Amniotic epithelial cell (primary cell): Measurements from ENCODE around the gene PTCD2.
"Not testable (repeated sequence)": the region's sequence is repeated elsewhere in the genome, so short reads cannot be mapped to it uniquely, and the experiment has no call there.

Source experiments
- DNase-seq: peaks from one replicate; pipeline ENCODE4 v3.0.0-alpha.2; 2010; ENCODE audit warnings: low read depth

PTCD2 gene

GRCh38 chr5:72296256-72296655, 23.9 kb upstream of the PTCD2 start:
- no peak for DNase-seq

GRCh38 chr5:72298136-72298535, 22.0 kb upstream of the PTCD2 start:
- DNase-seq, result peak; percentile 55

DNA sequence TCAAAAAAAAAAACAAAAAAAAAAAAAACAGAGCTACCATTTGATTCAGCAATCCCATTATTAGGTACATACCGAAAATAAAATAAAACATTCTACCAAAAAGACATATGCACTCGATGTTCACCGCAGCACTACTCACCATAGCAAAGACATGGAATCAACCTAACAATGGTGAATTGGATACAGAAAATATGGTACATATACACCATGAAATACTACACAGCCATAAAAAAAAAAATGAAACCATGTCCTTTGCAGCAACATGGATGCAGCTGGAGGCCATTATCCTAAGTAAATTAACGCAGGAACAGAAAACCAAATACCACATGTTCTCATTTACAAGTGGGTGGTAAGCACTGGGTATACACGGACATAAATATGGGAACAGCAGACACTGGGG, 21.5 kb upstream of the PTCD2 start:
- no peak for DNase-seq

DNA sequence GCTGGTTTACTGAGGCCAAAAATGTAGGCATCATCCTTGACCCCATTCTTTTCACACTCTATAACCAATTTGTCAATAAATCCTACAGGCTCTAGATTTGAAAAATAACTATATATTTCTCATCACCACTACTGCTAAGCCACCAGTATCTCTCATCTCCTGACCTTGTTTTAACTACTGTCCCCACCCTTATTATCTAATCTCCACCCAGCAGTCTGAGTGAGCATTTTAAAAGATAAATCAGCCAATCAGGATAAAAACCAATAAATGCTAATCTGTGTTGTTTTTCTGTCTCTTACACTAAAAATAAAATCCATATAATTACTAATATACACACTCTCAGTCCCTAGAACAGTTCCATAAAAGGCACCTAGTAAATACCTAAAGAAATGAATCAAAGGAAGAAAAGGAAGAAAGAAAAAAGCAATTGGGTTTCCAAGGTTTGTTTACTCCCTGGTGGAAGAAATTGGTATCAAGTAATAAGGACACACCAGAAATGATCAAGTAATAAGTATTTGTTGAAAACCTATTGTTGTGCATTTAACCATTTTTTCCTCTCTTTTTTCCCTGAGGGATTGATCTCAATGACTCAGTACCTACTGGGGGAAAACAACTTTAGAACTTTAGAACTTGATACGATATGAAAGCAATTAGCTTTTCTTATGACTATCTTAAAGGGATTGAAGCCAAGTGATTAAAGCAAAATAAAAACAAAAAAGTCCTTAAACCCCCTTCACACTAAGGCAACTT, 19.4 kb upstream of the PTCD2 start:
- DNase-seq, result no peak

- DNase-seq, result no peak
These were observed 18.6 kb upstream of the PTCD2 start for GRCh38 chr5:72301557-72301956.

- no peak for DNase-seq
These were observed 18.0 kb upstream of the PTCD2 start for GRCh38 chr5:72302171-72302570.

DNA sequence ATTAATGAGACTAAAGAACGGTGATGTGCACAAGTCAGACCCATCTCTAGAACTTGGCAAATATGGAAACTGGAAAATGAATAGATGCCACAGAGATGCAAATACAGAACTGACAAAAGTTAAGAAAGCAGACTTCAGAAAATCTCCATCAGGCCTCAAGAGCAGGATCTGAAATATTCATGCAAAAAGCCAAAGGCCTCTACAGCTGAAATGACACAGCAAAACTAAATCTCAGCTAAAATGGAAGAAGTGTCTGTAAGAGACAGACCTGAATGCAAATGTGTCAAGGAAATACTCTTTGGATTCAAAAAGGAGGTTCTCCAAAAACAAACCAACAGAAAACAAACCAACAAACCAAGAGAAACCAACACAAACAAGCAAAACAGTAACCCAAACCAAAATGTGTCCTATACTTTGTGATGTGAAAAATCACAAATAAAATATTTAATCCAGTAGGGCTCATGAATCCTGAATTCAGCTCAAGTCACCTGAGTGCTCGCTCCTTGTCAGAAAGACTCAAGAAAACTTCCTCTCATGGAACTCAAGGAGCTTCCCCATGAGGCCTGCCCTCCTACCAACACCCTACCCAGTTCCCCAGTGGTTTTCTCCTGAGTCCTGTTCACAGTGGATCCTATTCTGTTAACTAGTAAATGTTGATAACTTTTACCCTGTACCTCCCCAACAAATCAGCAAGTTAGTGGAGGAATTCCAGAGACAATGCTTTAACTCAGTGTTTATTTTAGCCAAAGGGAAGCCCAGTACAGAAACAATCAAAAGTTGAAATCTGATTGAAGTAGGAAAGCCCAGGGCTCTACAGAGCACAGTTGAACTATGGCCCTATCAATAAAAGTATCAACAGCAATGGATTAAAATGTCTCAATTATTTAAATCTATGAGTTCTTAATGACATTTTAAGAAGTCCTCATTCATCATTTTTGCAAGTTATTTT, 14.7 kb upstream of the PTCD2 start:
- DNase-seq, result no peak

DNA sequence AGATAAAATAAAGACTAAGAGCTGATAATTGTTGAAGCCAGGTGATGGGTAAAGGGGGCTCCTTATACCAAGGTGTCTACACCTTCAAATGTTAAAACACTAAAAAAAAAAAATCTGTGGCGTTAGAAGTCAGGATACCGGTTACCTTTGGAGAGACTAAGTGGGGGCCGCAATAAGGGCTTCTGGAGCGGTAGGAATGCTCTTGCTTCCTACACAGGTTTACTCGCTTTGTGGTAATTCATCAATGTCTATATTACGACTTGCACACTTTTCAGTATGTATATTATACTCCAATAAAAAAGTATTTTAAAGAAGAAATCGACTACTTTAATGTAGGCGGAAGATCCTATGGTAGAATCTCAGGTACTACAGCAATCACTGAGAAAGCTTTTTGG, 12.6 kb upstream of the PTCD2 start:
- DNase-seq, result no peak

GRCh38 chr5:72307968-72308852, 12.0 kb upstream of the PTCD2 start:
- DNase-seq, result peak; percentile 97

DNA sequence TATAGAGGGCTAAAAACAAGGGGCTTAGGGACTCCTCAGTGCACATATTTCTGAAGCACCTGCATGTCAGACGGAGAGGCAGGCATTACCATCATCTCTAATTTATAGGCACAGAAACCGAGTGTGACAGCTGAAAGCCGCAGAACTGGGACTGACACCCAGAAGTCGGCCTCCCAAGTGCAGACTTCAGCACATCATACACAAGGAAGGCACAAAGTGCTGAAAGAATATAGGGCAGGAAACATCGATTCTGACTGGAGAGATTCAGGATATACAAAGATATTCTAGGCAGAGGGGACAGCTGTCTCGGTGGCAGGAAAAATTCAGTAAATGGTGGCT, 11.4 kb upstream of the PTCD2 start:
- DNase-seq, result no peak

GRCh38 chr5:72313141-72313540, 7.0 kb upstream of the PTCD2 start:
- DNase-seq, result no peak

DNA sequence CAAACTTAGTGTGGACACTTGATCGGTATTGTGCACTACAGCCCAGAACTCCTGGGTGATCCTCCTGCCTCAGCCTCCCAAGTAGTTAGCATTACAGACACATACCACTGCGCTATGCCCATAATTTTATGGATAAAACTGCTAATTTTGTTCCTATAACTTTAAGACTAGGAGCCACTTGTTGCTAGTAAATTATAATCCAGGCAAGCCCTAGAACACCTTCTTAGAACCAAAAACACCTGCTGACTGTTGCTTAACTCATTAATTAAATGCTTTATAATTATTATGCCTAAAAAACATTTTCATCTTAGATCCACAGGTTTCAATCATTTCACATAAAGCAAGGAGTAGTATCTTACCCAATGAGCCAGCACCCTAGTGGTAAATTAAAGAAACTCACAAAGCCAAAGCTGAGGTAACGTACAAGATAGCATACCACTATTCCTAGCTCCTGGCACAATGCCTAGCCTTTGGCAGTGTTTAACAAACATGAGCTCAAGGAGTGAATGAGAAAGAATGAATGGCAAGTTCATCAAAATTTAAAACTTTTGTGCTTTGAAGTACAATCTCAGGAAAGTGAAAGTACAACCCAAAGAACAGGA, 5.5 kb upstream of the PTCD2 start:
- DNase-seq, result peak; percentile 87

GRCh38 chr5:72319435-72319975, 668 bp upstream of the PTCD2 start:
- not testable (repeated sequence) for DNase-seq

DNA sequence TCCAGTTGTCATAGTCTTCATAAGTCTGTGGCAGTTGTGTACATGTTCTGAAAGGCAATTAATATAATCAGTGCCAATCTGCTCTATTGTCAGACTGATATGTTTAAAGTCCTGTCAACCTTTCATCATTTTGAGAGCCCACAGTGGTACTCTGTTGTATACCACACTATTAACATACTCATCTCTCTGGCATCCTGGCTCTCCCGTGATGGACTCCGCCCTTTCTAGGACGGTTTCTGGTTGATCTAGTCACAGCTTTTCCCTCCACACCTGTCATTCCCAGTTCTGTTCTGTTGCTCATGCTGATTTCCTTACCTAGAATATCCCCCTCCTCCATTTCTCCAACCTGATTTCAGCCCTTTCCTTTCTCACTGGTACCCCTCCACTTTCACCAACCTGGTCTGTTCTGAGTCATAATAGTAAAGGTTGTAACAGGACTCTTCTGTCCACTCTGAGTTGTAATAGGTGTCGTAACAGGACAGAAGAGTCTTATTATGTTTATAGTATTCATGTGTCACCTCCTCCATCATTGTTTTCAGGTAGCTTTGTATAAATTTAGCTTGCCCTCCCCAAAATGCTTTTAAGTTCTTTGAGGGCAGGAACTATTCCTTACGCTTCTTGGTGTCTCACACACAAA, 4.1 kb downstream of the PTCD2 start:
- no peak for DNase-seq

DNA sequence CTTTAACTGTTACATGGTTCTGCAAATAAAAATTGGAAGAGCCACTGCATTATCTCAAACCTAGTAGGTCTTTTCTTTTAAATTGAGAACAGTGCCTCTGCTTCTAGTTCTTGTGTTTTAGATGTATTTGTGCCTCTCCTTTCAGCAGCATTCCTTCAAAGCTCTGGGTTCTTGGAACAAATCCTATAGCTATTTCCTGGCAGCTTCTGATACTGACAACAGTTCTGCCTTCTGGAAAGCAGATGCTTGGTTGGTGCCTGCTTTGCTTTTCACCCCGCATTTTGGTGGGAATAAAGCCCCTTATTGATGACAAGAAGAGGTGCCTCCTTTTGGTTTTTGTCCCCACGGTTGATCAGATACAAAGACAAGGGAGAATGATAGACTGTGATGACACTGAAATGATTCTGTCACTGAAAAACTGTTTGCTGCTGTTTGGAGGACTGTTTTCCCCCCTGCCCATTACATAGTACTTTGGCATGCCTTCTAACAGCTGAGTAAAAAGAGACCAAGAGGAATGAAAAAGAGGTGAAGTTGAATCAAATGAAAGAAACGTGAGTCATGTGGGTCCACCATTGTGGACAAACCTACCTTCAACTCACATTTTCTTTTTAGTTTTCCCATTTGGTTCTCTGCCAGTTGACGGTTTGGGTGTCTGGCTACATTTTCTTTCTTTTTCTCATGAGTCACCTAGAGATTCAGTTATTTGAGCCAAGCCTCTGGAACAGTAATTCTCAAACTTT, 5.6 kb downstream of the PTCD2 start:
- DNase-seq, result no peak

- no peak for DNase-seq
These were observed 6.1 kb downstream of the PTCD2 start for GRCh38 chr5:72326306-72326649.

- peak; percentile 58 for DNase-seq
These were observed 8.0 kb downstream of the PTCD2 start for GRCh38 chr5:72328172-72328571.

DNA sequence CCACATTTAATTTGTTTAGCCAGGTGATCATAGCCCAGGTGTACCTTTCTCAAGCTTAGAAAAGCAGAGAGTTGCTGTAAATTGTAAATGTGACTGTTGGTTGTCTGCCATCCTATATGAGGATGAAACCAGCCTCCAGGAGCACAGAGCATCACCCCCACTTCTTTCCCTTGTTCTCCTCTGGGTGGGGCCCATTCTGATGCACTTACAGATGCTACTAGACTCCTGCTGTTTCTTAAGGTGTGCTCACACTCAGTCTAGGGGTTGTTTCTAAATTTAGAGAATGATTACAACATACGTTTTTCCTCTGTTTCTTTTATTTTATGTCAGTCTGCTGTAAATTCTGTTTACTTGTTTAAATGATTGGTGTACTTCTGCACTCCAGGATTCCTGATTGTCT, 10.5 kb downstream of the PTCD2 start:
- no peak for DNase-seq

- DNase-seq, result no peak
These were observed 17.0 kb downstream of the PTCD2 start for GRCh38 chr5:72337159-72337558.

- DNase-seq, result no peak
These were observed 18.6 kb downstream of the PTCD2 start for GRCh38 chr5:72338689-72339209.
